ENCODE results near the gene HMCN1.
"Not testable (repeated sequence)": the region's sequence is repeated elsewhere in the genome, so short reads cannot be mapped to it uniquely, and the experiment has no call there.

The HMCN1 gene

DNA sequence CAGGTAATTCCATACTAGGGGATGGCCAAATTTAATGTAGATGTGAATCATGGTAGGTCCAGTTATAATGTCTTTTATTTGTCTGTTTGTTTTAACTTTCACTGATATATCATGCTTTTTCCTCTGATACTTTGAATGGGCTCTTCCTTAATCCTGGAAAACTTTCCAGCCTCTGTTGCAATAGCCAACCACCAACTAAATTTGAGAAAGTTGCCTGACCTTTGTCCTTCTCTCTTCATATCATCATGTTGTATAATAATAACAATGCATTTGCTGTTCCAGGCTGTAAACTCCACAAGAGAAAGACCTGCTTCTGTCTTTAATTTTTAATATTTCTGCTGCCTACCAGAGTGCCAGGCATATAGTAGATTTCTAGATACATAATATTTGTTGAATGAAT lies 146.1 kb downstream of the HMCN1 start:
- no peak for ATAC-seq (ENCODE audit: low read depth)
- TF ChIP-seq, protein P1, sequence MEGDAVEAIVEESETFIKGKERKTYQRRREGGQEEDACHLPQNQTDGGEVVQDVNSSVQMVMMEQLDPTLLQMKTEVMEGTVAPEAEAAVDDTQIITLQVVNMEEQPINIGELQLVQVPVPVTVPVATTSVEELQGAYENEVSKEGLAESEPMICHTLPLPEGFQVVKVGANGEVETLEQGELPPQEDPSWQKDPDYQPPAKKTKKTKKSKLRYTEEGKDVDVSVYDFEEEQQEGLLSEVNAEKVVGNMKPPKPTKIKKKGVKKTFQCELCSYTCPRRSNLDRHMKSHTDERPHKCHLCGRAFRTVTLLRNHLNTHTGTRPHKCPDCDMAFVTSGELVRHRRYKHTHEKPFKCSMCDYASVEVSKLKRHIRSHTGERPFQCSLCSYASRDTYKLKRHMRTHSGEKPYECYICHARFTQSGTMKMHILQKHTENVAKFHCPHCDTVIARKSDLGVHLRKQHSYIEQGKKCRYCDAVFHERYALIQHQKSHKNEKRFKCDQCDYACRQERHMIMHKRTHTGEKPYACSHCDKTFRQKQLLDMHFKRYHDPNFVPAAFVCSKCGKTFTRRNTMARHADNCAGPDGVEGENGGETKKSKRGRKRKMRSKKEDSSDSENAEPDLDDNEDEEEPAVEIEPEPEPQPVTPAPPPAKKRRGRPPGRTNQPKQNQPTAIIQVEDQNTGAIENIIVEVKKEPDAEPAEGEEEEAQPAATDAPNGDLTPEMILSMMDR (IDR thresholded peaks at IDR 0.05; ENCODE audit: poor library complexity, severe bottlenecking) = no peak

DNA sequence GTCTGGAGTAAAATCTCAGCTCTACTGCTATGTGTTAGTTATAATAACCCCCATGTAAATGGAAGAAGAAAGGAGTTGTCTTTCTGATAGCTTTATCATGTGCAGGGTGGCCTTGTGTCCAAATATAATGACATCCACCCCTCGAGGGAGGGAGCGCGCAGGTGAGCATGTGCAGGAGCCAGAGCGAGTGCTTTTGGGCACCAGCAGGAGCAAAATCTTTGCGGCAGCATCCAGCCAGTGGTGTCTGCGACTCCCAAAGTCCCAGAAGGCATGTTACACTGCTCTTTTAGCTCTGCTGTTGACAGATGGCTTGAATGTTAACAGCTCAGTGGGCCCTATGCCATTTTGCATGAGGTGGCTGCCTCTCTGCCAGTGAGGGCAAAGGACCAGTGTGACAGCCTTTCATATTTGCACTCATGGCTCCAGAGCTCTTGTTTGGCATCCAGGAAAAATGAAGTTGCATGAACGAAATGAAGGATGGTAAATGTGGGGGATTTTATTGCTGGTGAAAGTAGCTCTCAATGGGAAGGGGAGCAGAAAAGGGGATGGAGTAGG lies 146.7 kb downstream of the HMCN1 start:
- ATAC-seq (ENCODE audit: low read depth) (no peak), DNase-seq (ENCODE audit: low spot score) (no peak)
- Histone ChIP-seq H3K4me1 (ENCODE audit: insufficient read depth, poor library complexity, severe bottlenecking) (no peaks in the 10 kb centered on the region), H3K9me3 (ENCODE audit: severe bottlenecking) (no peaks in the 10 kb centered on the region), H3K4me3 (ENCODE audit: severe bottlenecking) (no peak overlapping the region), H3K27ac (ENCODE audit: poor library complexity, severe bottlenecking) (no peak overlapping the region), H3K27me3 (ENCODE audit: insufficient read depth, poor library complexity, severe bottlenecking) (no peaks in the 10 kb centered on the region), H3K36me3 (ENCODE audit: low read depth) (no peaks in the 10 kb centered on the region)
- TF ChIP-seq, protein P1 (IDR thresholded peaks at IDR 0.05; ENCODE audit: poor library complexity, severe bottlenecking) = no peak

More for the DNA sequence above, 146.1 kb downstream of the HMCN1 start:
- H3K4me3 ChIP-seq (ENCODE audit: severe bottlenecking) = no peak overlapping the region
- no peak overlapping the region for H3K27ac ChIP-seq (ENCODE audit: poor library complexity, severe bottlenecking)
- no peaks in the 10 kb centered on the region for H3K4me1 ChIP-seq (ENCODE audit: insufficient read depth, poor library complexity, severe bottlenecking)
- no peaks in the 10 kb centered on the region for H3K27me3 ChIP-seq (ENCODE audit: insufficient read depth, poor library complexity, severe bottlenecking)
- H3K9me3 ChIP-seq (ENCODE audit: severe bottlenecking) = no peaks in the 10 kb centered on the region
- H3K36me3 ChIP-seq (ENCODE audit: low read depth) = no peaks in the 10 kb centered on the region
- no peak for DNase-seq (ENCODE audit: low spot score)

DNA sequence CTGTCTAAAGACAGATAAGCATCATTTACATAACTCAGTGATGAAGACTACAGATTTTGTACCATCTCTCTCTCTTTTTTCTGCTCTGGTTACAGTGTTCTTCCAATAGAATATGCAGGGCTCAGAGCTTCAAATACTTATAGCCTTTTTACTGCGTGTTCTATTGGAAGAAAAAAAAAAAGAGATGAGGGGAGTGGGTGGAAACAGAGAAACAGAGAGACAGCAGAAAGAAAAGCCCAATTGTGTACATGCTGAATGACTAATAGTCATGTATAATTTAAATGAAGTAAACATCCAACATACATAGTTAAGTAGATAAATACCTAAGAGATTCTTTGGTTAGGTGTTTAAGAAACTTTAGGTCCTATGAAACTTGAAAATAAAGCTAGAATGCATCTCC lies 151.9 kb downstream of the HMCN1 start:
- DNase-seq (ENCODE audit: low spot score) (no peak), ATAC-seq (ENCODE audit: low read depth) (no peak)
- Histone ChIP-seq H3K4me1 (ENCODE audit: insufficient read depth, poor library complexity, severe bottlenecking) (no peaks in the 10 kb centered on the region), H3K36me3 (ENCODE audit: low read depth) (no peaks in the 10 kb centered on the region), H3K9me3 (ENCODE audit: severe bottlenecking) (no peaks in the 10 kb centered on the region), H3K4me3 (ENCODE audit: severe bottlenecking) (no peak overlapping the region), H3K27me3 (ENCODE audit: insufficient read depth, poor library complexity, severe bottlenecking) (no peaks in the 10 kb centered on the region), H3K27ac (ENCODE audit: poor library complexity, severe bottlenecking) (no peak overlapping the region)
- TF ChIP-seq, protein P1 (IDR thresholded peaks at IDR 0.05; ENCODE audit: poor library complexity, severe bottlenecking) = no peak

DNA sequence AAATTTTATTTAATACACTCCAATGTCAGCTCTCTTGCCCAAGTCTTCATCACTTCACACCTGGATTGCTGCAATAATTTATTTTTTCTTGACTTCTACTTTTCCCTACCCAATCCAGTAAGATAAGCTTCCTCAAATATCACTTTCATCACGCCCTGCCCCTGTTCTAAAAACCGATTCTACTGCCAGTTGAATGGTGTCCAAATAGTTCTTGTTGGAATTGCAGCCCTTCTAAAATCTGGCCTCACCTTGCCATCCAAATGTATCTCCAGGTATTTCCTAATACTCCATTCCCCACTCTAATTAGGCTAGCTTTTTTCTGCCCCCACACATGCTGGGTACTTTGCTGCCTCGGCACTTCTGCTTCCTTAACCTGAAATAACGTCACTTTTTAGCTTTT lies 152.5 kb downstream of the HMCN1 start:
- H3K27me3 ChIP-seq (ENCODE audit: insufficient read depth, poor library complexity, severe bottlenecking) = no peaks in the 10 kb centered on the region
- ATAC-seq (ENCODE audit: low read depth) (no peak), DNase-seq (ENCODE audit: low spot score) (no peak)
- H3K4me3 ChIP-seq (ENCODE audit: severe bottlenecking) = no peak overlapping the region
- no peaks in the 10 kb centered on the region for H3K4me1 ChIP-seq (ENCODE audit: insufficient read depth, poor library complexity, severe bottlenecking)
- no peaks in the 10 kb centered on the region for H3K9me3 ChIP-seq (ENCODE audit: severe bottlenecking)
- TF ChIP-seq, protein P1 (IDR thresholded peaks at IDR 0.05; ENCODE audit: poor library complexity, severe bottlenecking) = no peak
- no peak overlapping the region for H3K27ac ChIP-seq (ENCODE audit: poor library complexity, severe bottlenecking)
- H3K36me3 ChIP-seq (ENCODE audit: low read depth) = no peaks in the 10 kb centered on the region

DNA sequence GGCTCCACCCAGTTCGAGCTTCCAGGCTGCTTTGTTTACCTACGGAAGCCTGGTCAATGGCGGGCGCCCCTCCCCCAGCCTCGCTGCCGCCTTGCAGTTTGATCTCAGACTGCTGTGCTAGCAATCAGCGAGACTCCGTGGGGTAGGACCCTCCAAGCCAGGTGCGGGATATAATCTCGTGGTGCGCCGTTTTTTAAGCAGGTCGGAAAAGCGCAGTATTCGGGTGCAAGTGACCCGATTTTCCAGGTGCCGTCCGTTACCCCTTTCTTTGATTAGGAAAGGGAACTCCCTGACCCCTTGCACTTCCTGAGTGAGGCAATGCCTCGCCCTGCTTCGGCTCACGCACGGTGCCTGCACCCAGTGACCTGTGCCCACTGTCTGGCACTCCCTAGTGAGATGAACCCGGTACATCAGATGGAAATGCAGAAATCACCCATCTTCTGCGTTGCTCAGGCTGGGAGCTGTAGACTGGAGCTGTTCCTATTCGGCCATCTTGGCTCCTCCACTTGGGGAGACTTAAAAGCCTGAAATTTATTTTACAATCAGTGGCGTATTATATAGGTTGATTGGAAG lies 158.7 kb downstream of the HMCN1 start:
- not testable (repeated sequence) for DNase-seq (ENCODE audit: low spot score)

More for the DNA sequence above, 158.7 kb downstream of the HMCN1 start:
- not testable (repeated sequence) for H3K36me3 ChIP-seq (ENCODE audit: low read depth); ATAC-seq (ENCODE audit: low read depth); H3K4me3 ChIP-seq (ENCODE audit: severe bottlenecking); H3K4me1 ChIP-seq (ENCODE audit: insufficient read depth, poor library complexity, severe bottlenecking); H3K27me3 ChIP-seq (ENCODE audit: insufficient read depth, poor library complexity, severe bottlenecking); H3K27ac ChIP-seq (ENCODE audit: poor library complexity, severe bottlenecking); H3K9me3 ChIP-seq (ENCODE audit: severe bottlenecking)

Measured in RWPE2 (cell line).